ENCODE measurements around the gene NUDCD3. TPM values are rescaled to one million over a fixed set of nuclear protein-coding genes. Genes with fewer than 3 reads are reported as not detected.

Gene NUDCD3
- total RNA-seq, 4 donors from 2014 or later = 57.0 to 92.3 (median 75.2) TPM

DNA sequence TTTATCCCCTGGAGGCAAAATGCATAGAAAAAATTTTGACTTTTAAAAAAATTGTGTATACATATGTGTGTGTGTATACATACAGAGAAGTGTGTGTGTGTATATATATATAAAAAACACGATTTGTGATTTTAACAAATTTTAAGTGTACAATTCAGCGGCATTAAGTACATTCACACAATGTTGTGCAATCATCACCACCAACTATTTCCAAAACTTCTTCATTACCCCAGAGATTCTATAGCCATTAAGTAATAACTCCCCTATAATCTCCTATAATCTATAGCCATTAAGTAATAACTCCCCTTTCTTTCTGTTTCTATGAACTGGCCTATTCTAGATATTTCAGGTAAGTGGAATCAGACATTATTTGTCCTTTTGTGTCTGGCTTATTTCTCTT lies 144.4 kb downstream of the NUDCD3 start:
- Histone ChIP-seq H3K4me1 (no peaks in the 10 kb centered on the region), H3K27ac (no peak overlapping the region), H3K27me3 (no peaks in the 10 kb centered on the region), H3K36me3 (no peaks in the 10 kb centered on the region), H3K4me3 (no peak overlapping the region), H3K9me3 (peaks cover 0 to 6% (median 0%) of the 10 kb centered on the region in 3 donors)
- WGBS, 2 donors (ENCODE audit: low coverage in 1 of 2) = 74 to 91% methylated on average over 2 of the region's 2 CpGs
- TF ChIP-seq POLR2A (IDR thresholded peaks at IDR 0.05) = no peak
- no peak for TF ChIP-seq POLR2AphosphoS5 (IDR thresholded peaks at IDR 0.05)
- TF ChIP-seq, protein P1, sequence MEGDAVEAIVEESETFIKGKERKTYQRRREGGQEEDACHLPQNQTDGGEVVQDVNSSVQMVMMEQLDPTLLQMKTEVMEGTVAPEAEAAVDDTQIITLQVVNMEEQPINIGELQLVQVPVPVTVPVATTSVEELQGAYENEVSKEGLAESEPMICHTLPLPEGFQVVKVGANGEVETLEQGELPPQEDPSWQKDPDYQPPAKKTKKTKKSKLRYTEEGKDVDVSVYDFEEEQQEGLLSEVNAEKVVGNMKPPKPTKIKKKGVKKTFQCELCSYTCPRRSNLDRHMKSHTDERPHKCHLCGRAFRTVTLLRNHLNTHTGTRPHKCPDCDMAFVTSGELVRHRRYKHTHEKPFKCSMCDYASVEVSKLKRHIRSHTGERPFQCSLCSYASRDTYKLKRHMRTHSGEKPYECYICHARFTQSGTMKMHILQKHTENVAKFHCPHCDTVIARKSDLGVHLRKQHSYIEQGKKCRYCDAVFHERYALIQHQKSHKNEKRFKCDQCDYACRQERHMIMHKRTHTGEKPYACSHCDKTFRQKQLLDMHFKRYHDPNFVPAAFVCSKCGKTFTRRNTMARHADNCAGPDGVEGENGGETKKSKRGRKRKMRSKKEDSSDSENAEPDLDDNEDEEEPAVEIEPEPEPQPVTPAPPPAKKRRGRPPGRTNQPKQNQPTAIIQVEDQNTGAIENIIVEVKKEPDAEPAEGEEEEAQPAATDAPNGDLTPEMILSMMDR (IDR thresholded peaks at IDR 0.05) = no peak
- TF ChIP-seq EP300 (IDR thresholded peaks at IDR 0.05) = no peak
- no peak for ATAC-seq

DNA sequence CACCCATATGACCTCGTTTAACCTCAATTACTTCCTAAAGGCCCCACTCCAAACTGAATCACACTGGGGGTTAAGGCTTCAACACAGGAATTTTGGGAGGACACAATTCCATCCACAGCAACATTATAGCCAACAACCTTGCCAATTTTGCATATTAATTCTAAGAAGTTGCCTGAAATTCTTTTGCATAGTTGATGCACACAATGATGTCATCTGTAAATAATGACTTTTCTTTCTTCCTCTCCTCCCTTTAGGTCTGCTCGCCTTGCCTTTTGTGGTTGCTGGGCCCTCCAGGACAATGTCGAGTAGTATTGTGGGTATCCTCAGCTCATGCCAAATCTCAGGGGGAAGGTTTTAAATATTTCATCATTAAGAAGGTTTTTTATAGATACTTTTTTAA lies 149.1 kb downstream of the NUDCD3 start:
- Histone ChIP-seq H3K9me3 (peaks cover 0 to 22% (median 0%) of the 10 kb centered on the region in 3 donors), H3K4me1 (no peaks in the 10 kb centered on the region), H3K27ac (no peak overlapping the region), H3K4me3 (no peak overlapping the region), H3K27me3 (no peaks in the 10 kb centered on the region), H3K36me3 (no peaks in the 10 kb centered on the region)
- ATAC-seq = no peak
- TF ChIP-seq POLR2AphosphoS5 (IDR thresholded peaks at IDR 0.05) (no peak), POLR2A (IDR thresholded peaks at IDR 0.05) (no peak)
- 78 to 80% methylated on average over 3 of the region's 3 CpGs for WGBS, 2 donors (ENCODE audit: low coverage in 1 of 2)

DNA sequence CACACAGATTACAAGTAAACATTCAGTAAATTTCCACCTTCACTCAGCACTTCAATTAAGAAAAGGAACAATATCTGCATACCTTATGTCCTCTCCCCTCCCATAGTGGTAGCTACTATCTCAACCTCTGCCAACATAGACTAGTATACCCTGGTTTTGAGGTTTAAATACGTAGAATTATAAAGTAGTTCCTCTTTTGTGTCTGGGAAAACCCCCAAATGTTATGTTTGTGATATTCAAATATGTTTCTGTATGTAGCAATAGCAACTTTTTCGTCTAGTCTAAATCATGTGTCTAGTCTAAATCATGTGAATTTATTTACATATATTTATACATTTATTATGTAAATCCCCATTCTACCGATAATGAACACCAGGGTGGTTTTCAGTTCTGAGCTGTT lies 151.9 kb downstream of the NUDCD3 start:
- Histone ChIP-seq H3K27ac (no peak overlapping the region), H3K27me3 (no peaks in the 10 kb centered on the region), H3K36me3 (no peaks in the 10 kb centered on the region), H3K9me3 (peaks cover 0 to 27% (median 0%) of the 10 kb centered on the region in 3 donors), H3K4me3 (no peak overlapping the region), H3K4me1 (peaks cover 0 to 7% (median 0%) of the 10 kb centered on the region in 3 donors)
- no peak for ATAC-seq
- TF ChIP-seq EP300 (IDR thresholded peaks at IDR 0.05) (no peak), POLR2A (IDR thresholded peaks at IDR 0.05) (no peak), POLR2AphosphoS5 (IDR thresholded peaks at IDR 0.05) (no peak)
- TF ChIP-seq, protein P1 (IDR thresholded peaks at IDR 0.05) = no peak
- WGBS, 2 donors (ENCODE audit: low coverage in 1 of 2) = 58 to 75% methylated on average over 3 of the region's 3 CpGs

DNA sequence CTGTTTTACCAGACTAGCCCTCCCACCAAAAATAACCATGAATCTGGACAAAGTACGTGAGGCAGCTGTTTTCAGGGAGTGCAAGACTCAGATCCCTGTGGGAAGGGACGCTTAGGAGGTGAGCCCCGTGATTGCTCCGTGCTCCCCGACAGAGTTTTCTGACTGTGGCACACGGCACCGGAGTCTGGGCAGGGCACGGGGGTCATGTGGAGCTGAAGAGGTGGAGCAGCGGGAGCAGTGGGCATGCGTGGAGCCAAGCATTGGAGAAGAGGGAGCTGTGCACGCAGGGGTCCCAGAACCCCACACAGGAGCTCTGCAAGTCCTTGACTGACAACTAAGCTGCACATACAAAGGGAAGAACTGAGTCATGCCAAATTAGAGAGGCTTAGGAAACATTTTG lies 154.0 kb downstream of the NUDCD3 start:
- H3K9me3 ChIP-seq = peaks cover 0 to 21% (median 0%) of the 10 kb centered on the region in 3 donors
- TF ChIP-seq POLR2AphosphoS5 (IDR thresholded peaks at IDR 0.05) (no peak), EP300 (IDR thresholded peaks at IDR 0.05) (no peak), POLR2A (IDR thresholded peaks at IDR 0.05) (no peak)
- TF ChIP-seq, protein P1 (IDR thresholded peaks at IDR 0.05) = no peak
- peaks cover 0 to 10% (median 0%) of the 10 kb centered on the region in 3 donors for H3K4me1 ChIP-seq
- no peaks in the 10 kb centered on the region for H3K36me3 ChIP-seq
- no peaks in the 10 kb centered on the region for H3K27me3 ChIP-seq
- 100% methylated on average over 1 to 2 of the region's 11 CpGs for WGBS, 2 donors (ENCODE audit: low coverage in 1 of 2)
- H3K27ac ChIP-seq = no peak overlapping the region
- H3K4me3 ChIP-seq = no peak overlapping the region
- no peak for ATAC-seq

DNA sequence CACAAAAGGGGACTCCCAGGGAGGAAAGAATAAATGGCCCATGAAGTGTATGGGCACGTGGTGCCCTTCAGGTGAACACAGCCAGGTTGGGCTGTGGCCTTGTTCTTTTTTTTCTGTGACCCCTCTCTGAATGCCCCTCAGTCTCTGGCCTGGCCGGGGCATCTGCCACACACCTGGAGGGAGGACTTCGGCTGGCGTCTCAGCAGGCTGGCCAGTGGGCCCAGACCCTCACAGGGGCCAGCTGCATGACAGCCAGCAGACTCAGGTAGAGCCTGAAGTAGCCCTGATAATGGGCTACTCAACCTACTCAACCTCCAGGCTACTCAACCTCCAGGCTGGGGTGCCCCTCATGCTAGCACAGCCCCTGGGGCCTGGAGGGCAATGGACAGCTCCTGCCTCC lies 155.3 kb downstream of the NUDCD3 start:
- no peak for ATAC-seq
- no CpG with 5 or more reads among the region's 4 CpGs for WGBS, 2 donors (ENCODE audit: low coverage in 1 of 2)
- Histone ChIP-seq H3K9me3 (peaks cover 0 to 21% (median 0%) of the 10 kb centered on the region in 3 donors), H3K4me3 (no peak overlapping the region), H3K27ac (no peak overlapping the region), H3K4me1 (peaks cover 0 to 10% (median 0%) of the 10 kb centered on the region in 3 donors), H3K27me3 (no peaks in the 10 kb centered on the region), H3K36me3 (no peaks in the 10 kb centered on the region)
- no peak for TF ChIP-seq POLR2AphosphoS5 (IDR thresholded peaks at IDR 0.05)
- no peak for TF ChIP-seq POLR2A (IDR thresholded peaks at IDR 0.05)
- TF ChIP-seq, protein P1 (IDR thresholded peaks at IDR 0.05) = no peak
- TF ChIP-seq EP300 (IDR thresholded peaks at IDR 0.05) = no peak

All from gastroesophageal sphincter (tissue), 4 donors.